Suprapubic skin (tissue), 4 donors: Measurements from ENCODE around the gene CCL2.

Source experiments
- CTCF ChIP-seq, 2 donors: fragments of 200-600 bp in 1 of 2; fragments of 450-650 bp in 1 of 2; sonication (generic) in 1 of 2; IDR thresholded peaks; one replicate each; pipeline ENCODE4 v1.5.1; 2016 to 2019; ENCODE audit warnings: antibody characterized with exemption in 2 of 2, mild to moderate bottlenecking in 1 of 2, moderate library complexity in 1 of 2
- POLR2A ChIP-seq, 2 donors: fragments of 450-650 bp; IDR thresholded peaks; one replicate each; pipeline ENCODE4 v1.6.1; 2017; ENCODE audit warnings: antibody characterized with exemption in 2 of 2, mild to moderate bottlenecking in 2 of 2, moderate library complexity in 2 of 2
- POLR2AphosphoS5 ChIP-seq, 3 donors: sonication (generic); formaldehyde crosslinking; IDR thresholded peaks; one replicate each; pipeline ENCODE4 v1.6.1; 2017; ENCODE audit warnings: antibody characterized with exemption in 3 of 3

GRCh38 chr17:34305061-34305460, 50.0 kb downstream of the CCL2 start:
- no peak for TF ChIP-seq CTCF (IDR thresholded peaks at IDR 0.05)
- no peak for TF ChIP-seq POLR2A (IDR thresholded peaks at IDR 0.05)
- no peak for TF ChIP-seq POLR2AphosphoS5 (IDR thresholded peaks at IDR 0.05)
